GM23338 (cell line): ENCODE results near the gene PGP. TPM values are rescaled to one million over a fixed set of nuclear protein-coding genes. Genes with fewer than 3 reads are reported as not detected.

ENCODE experiments used
- ATAC-seq: fragments of 200-7000 bp; cut with Tn5 transposase; 3 replicates; pipeline ENCODE4 v1.9.1; 2020
- DNase-seq: peaks from one replicate; pipeline ENCODE4 v3.0.0-alpha.2; 2015; ENCODE audit warnings: low spot score
- H2AFZ ChIP-seq: fragments of 200-600 bp; sonication (generic); 2 replicates; pipeline ENCODE4 v1.8.0; 2016; ENCODE audit warnings: antibody characterized with exemption, mild to moderate bottlenecking, moderate library complexity
- H3F3A ChIP-seq: fragments of 200-600 bp; sonication (generic); replicated peaks from 2 replicates; pipeline ENCODE4 v1.8.0; 2017; ENCODE audit warnings: antibody characterized with exemption, mixed run types, low read depth
- H3K27ac ChIP-seq: fragments of 200-600 bp; sonication (generic); 2 replicates; pipeline ENCODE4 v1.6.1; 2016; ENCODE audit warnings: low read depth
- H3K27me3 ChIP-seq: fragments of 200-600 bp; sonication (generic); 2 replicates; pipeline ENCODE4 v1.8.0; 2016; ENCODE audit warnings: mild to moderate bottlenecking, mixed run types, moderate library complexity; ENCODE audit not compliant: insufficient read depth
- H3K36me3 ChIP-seq: fragments of 200-600 bp; sonication (generic); 2 replicates; pipeline ENCODE4 v1.8.0; 2016; ENCODE audit warnings: mild to moderate bottlenecking; ENCODE audit not compliant: insufficient read depth
- H3K4me1 ChIP-seq: fragments of 200-600 bp; sonication (generic); 2 replicates; pipeline ENCODE4 v1.8.0; 2016; ENCODE audit warnings: mild to moderate bottlenecking, moderate library complexity; ENCODE audit not compliant: insufficient read depth
- H3K4me2 ChIP-seq: fragments of 200-600 bp; sonication (generic); 2 replicates; pipeline ENCODE4 v1.7.1; 2017; ENCODE audit warnings: mixed run types
- H3K4me3 ChIP-seq: fragments of 200-600 bp; sonication (generic); 2 replicates; pipeline ENCODE4 v1.6.1; 2016; ENCODE audit warnings: mixed run types
- H3K79me2 ChIP-seq: fragments of 200-600 bp; sonication (generic); replicated peaks from 2 replicates; pipeline ENCODE4 v1.8.0; 2017; ENCODE audit warnings: mild to moderate bottlenecking; ENCODE audit not compliant: insufficient read depth
- H3K9me2 ChIP-seq: fragments of 200-600 bp; sonication (generic); 2 replicates; pipeline ENCODE4 v1.8.0; 2017; ENCODE audit not compliant: insufficient read depth
- H4K20me1 ChIP-seq: fragments of 200-600 bp; sonication (generic); replicated peaks from 2 replicates; pipeline ENCODE4 v1.8.0; 2017; ENCODE audit warnings: mild to moderate bottlenecking; ENCODE audit not compliant: insufficient read depth
- H3K27ac Mint-ChIP-seq: 2 replicates; pipeline ENCODE4 v1.8.0; 2020; ENCODE audit warnings: inconsistent platforms, mild to moderate bottlenecking, moderate library complexity, mixed read lengths
- H3K27me3 Mint-ChIP-seq: 3 replicates; pipeline ENCODE4 v1.8.0; 2022; ENCODE audit warnings: low read depth, mild to moderate bottlenecking, moderate library complexity, mixed read lengths, inconsistent platforms; ENCODE audit not compliant: insufficient read depth, poor library complexity
- H3K36me3 Mint-ChIP-seq: 3 replicates; pipeline ENCODE4 v1.8.0; 2021; ENCODE audit warnings: low read depth, mild to moderate bottlenecking, inconsistent platforms, moderate library complexity, mixed read lengths
- H3K4me1 Mint-ChIP-seq: 3 replicates; pipeline ENCODE4 v1.8.0; 2020; ENCODE audit warnings: mild to moderate bottlenecking, inconsistent platforms, mixed read lengths
- H3K4me3 Mint-ChIP-seq: 3 replicates; pipeline ENCODE4 v1.8.0; 2021; ENCODE audit warnings: moderate library complexity, mild to moderate bottlenecking, inconsistent platforms, mixed read lengths
- H3K9me3 Mint-ChIP-seq: 3 replicates; pipeline ENCODE4 v1.8.0; 2020; ENCODE audit warnings: moderate library complexity, mild to moderate bottlenecking, inconsistent platforms, mixed read lengths
- CREB1 ChIP-seq: fragments of 250-450 bp; sonication (Bioruptor Pico); IDR thresholded peaks from 2 replicates; pipeline ENCODE4 v1.5.0; 2020; ENCODE audit warnings: low read depth, mild to moderate bottlenecking, moderate library complexity
- CTCF ChIP-seq, 2 experiments: fragments of 200-600 bp in 1 of 2; sonication (generic) in 1 of 2; conservative IDR thresholded peaks; 2 replicates each; pipeline versions ENCODE4 v1.5.1 to v1.6.1; 2016 to 2017; ENCODE audit warnings: antibody characterized with exemption in 2 of 2, low read depth in 2 of 2, mild to moderate bottlenecking in 2 of 2, moderate library complexity in 1 of 2
- ETS1 ChIP-seq: IDR thresholded peaks from 2 replicates; pipeline ENCODE4 v1.6.1; 2016; ENCODE audit warnings: antibody characterized with exemption
- JUNB ChIP-seq: IDR thresholded peaks from one replicate; pipeline ENCODE4 v1.6.1; 2016; ENCODE audit warnings: antibody characterized with exemption; ENCODE audit not compliant: unreplicated experiment
- POLR2AphosphoS5 ChIP-seq: IDR thresholded peaks from 2 replicates; pipeline ENCODE4 v1.6.1; 2016; ENCODE audit warnings: antibody characterized with exemption, low read depth
- ZNF331 ChIP-seq: fragments of 250-450 bp; sonication (Bioruptor Pico); IDR thresholded peaks from 2 replicates; pipeline ENCODE4 v1.5.0; 2020; ENCODE audit warnings: low read depth, mild to moderate bottlenecking, moderate library complexity
- ZNF462 ChIP-seq: fragments of 250-450 bp; sonication (Bioruptor Pico); IDR thresholded peaks from 2 replicates; pipeline ENCODE4 v1.5.0; 2020; ENCODE audit warnings: mild to moderate bottlenecking, moderate library complexity
- polyA plus RNA-seq: library from polyadenylated mRNA; unstranded; fragments of >200 nt; fragmentation: Nextera tagmentation; extraction: Ambion mirVana; gene quantifications from 2 replicates; pipeline ENCODE4 v1.2.1, GENCODE V29; 2016
- total RNA-seq: library from RNA; depleted of rRNA; stranded (reverse); fragments of >200 nt; shearing (Covaris generic); gene quantifications from 2 replicates; pipeline ENCODE4 v1.2.3, GENCODE V29; 2014

PGP gene
- total and polyA plus RNA-seq, 2 experiments from 2014 or later: 44.4 to 80.3 TPM

- no peak for TF ChIP-seq ZNF462
- no peak for TF ChIP-seq CTCF (conservative IDR thresholded peaks at IDR 0.05; ENCODE audit: low read depth in 2 of 2)
- no peak for TF ChIP-seq POLR2AphosphoS5
- TF ChIP-seq ETS1: no peak
Observed at GRCh38 chr16:2183671-2184070, 31.0 kb downstream of the PGP start (continued).

- Histone ChIP-seq H3K79me2 (no peaks in the 10 kb centered on the region), H3F3A (0 out of 2 replicates have a peak, but pooled peaks cover 8% of the 10 kb centered on the region), H4K20me1 (no peaks in the 10 kb centered on the region; the same call in 1 of the 2 replicates), H3K36me3 (no peaks in the 10 kb centered on the region), H3K27ac (no peak overlapping the region), H3K4me3 (no peak overlapping the region), H3K4me1 (no peaks in the 10 kb centered on the region), H3K27me3 (no peaks in the 10 kb centered on the region), H3K4me2 (no peak overlapping the region), H3K9me2 (no peaks in the 10 kb centered on the region), H2AFZ (no peak overlapping the region)
- H3K36me3 Mint-ChIP-seq: peaks cover 5% of the 10 kb centered on the region
- DNase-seq (no peak), ATAC-seq (no peak)
- H3K27me3 Mint-ChIP-seq: peaks cover 22% of the 10 kb centered on the region
- no peak overlapping the region for H3K27ac Mint-ChIP-seq
- no peaks in the 10 kb centered on the region for H3K9me3 Mint-ChIP-seq
- H3K4me3 Mint-ChIP-seq: no peak overlapping the region; the same call in 2 of the 3 replicates
- peaks cover 6% of the 10 kb centered on the region for H3K4me1 Mint-ChIP-seq
- TF ChIP-seq ZNF331 (CRISPR knock-in tag): no peak
- no peak for TF ChIP-seq JUNB
- TF ChIP-seq ZNF462: no peak
- TF ChIP-seq CREB1 (CRISPR knock-in tag): no peak
Observed at GRCh38 chr16:2181952-2182351, 32.7 kb downstream of the PGP start.
